ENCODE measurements around the gene TRO. TPM values are rescaled to one million over a fixed set of nuclear protein-coding genes. Genes with fewer than 3 reads are reported as not detected.

The TRO gene
- 1.2 and 2.4 TPM in 2 replicates for total RNA-seq (2011; cell fraction: chromatin; rRNA removed; ENCODE audit: low replicate concordance)
- 0.50 and 0.92 TPM in 2 replicates for total RNA-seq (2011; cell fraction: nucleolus; rRNA removed)
- total RNA-seq (2011; cell fraction: nucleoplasm; rRNA removed), result 0.44 and 0.69 TPM in 2 replicates
- total RNA-seq (2014; rRNA removed) (0.41 and 0.65 TPM in 2 replicates), total RNA-seq (2014; rRNA removed; fragmentation: Illumina TruSeq; extraction: Trizol) (0.33 and 0.45 TPM in 2 replicates), total RNA-seq (2015; rRNA removed; fragmentation: Illumina TruSeq; extraction: Trizol) (0.26 and 0.40 TPM in 2 replicates), total RNA-seq (2021) (0.74 and 1.7 TPM in 2 replicates), polyA plus RNA-seq (2011; rRNA removed) (0.18 TPM in 2 replicates), polyA plus RNA-seq (2014; fragmentation: Illumina TruSeq; extraction: Trizol) (0.73 and 1.3 TPM in 2 replicates), polyA plus RNA-seq (2014; fragmentation: Nextera tagmentation; extraction: Ambion mirVana) (1 to 10 TPM in 1 of 2 experiments, under 1 TPM in 1; 0.38 to 1.1 TPM), polyA plus RNA-seq (2014; rRNA removed) (0.63 and 0.93 TPM in 2 replicates), polyA minus RNA-seq (2011; rRNA and poly(A)+ RNA removed) (0.04 TPM in 1 of 2 replicates, not detected in the other), Bru-seq, nascent RNA (percentile 24 among the genes with signal in this experiment), BruChase-seq, experiment 1, labeled RNA remaining after a 2-hour chase (percentile 12 among the genes with signal in this experiment), BruChase-seq, experiment 2, labeled RNA remaining after a 6-hour chase (percentile 25 among the genes with signal in this experiment)
- 0.09 and 0.45 TPM in 2 replicates for polyA plus RNA-seq (2011; cell fraction: cytosol; rRNA removed)
- 0.62 and 1.5 TPM in 2 replicates for polyA plus RNA-seq (2011; cell fraction: nucleus; rRNA removed)
- polyA plus RNA-seq (2012), result 0.51 and 1.6 TPM in 2 replicates
- polyA minus RNA-seq (2011; cell fraction: cytosol; rRNA and poly(A)+ RNA removed), result not detected in 2 replicates
- 0.11 TPM in 1 of 2 replicates, not detected in the other for polyA minus RNA-seq (2011; cell fraction: nucleus; rRNA and poly(A)+ RNA removed)
- long read RNA-seq, experiment 1, result 0 reads
- long read RNA-seq, experiment 2, result 0 reads
- long read RNA-seq, experiment 3, result 0 reads

DNA sequence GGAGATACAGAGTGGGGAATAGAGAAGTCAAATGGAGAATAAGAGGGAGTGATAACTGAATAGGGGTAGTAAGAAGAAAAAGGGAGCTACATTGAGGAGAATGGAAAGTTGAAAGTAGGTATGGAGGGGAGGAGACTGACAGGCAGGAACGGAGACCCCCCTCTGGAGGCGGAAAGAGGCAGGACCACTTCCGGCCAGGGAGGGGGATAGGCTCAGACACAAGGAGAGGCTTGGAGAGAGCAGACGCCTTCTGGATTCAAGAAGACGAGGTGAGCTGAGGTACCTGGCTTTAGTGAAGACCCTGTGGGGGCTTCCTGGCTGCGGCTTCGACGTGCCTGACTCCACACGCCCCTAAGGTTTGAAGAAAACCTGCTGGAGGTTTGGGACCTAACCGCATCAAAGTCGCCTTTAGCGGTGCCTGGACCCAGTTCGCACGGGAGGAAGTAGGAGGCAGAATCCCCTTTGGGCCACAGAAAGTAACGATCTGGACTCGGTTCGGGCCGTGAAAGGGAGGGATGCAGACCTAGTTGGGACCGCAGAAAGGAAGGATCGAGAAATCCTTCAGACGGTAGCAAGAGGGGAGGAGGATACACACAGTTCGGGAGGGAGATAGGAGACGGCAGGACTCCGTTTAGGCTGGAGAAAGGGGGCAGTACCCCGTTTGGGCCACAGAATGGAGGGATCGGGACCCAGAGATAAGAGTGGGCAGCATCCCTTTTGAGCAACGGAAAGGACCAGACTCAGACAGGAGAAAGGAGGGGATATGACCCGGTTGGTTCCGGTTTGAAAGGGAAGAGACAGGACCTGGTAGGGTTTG, at the start of gene TRO:
TRO (plus strand) TSS at position 215 of the 817 bp plus-strand sequence. CDS start 1,423 bp downstream, outside the sequence.
- 0 out of 5 replicates have a peak, but pooled peaks cover 0 to 12% of the 10 kb centered on the region in 2 experiments for H3K27me3 ChIP-seq (ENCODE audit: control insufficient read depth in 2 of 2, insufficient read depth in 2 of 2, low read length in 2 of 2)
- peak within 1 kb of the TSS; percentile 55 for H3K4me2 ChIP-seq (ENCODE audit: insufficient read depth, low read length)
- H3K4me1 ChIP-seq (replicated peaks in 1 of 2; ENCODE audit: control insufficient read depth in 2 of 2, insufficient read depth in 2 of 2, low read length in 2 of 2), result no peaks in the 10 kb centered on the region; a peak in 1 of 5 replicates
- 15% methylated on average over 16 of the region's 29 CpGs for WGBS (ENCODE audit: insufficient coverage, low coverage, missing lambda C conversion rate)
- no TSS peak for BruUV-seq (replicated peaks)
- peak within 1 kb of the TSS; percentile 81 for H2AFZ ChIP-seq (ENCODE audit: low read depth, low read length)
- H3K9me3 ChIP-seq (replicated peaks; ENCODE audit: control insufficient read depth, insufficient read depth, low read depth, low read length), result no peaks in the 10 kb centered on the region
- no peak for DNase-seq (ENCODE audit: extremely low read depth in 1 of 4, low spot score in 3 of 4)
- no peak within 1 kb of the TSS for H3K9ac ChIP-seq (ENCODE audit: insufficient read depth in 1 of 2, low read depth in 2 of 2, low read length in 2 of 2)
- no peaks in the 10 kb centered on the region for H3K9me1 ChIP-seq (ENCODE audit: control insufficient read depth, insufficient read depth, low read length)
- no peaks in the 10 kb centered on the region for H3K79me2 ChIP-seq (ENCODE audit: control insufficient read depth, insufficient read depth, low read length)
- H3K4me3 ChIP-seq, result 0 out of 2 replicates have a peak within 1 kb of the TSS, but pooled peaks have one; percentile 11
- no peak for ATAC-seq
- intact Hi-C loops (cut with micrococcal nuclease), result no loop called here
- no peaks in the 10 kb centered on the region for H3K36me3 ChIP-seq (ENCODE audit: control insufficient read depth, insufficient read depth, low read length)
- CTCF ChIA-PET (ENCODE audit: low intra/inter-chr PET ratio), result no interaction called here
- no peak within 1 kb of the TSS for H3K27ac ChIP-seq (ENCODE audit: extremely low read depth, low read depth, low read length)
- H4K20me1 ChIP-seq (replicated peaks; ENCODE audit: control insufficient read depth, insufficient read depth, low read length), result no peaks in the 10 kb centered on the region
- FAIRE-seq, result no peak
- no peak for TF ChIP-seq ZNF696 (CRISPR knock-in tag; conservative IDR thresholded peaks at IDR 0.05)
- TF ChIP-seq AFF4 (CRISPR knock-in tag; IDR thresholded peaks at IDR 0.05), result no peak
- TF ChIP-seq, protein P1, sequence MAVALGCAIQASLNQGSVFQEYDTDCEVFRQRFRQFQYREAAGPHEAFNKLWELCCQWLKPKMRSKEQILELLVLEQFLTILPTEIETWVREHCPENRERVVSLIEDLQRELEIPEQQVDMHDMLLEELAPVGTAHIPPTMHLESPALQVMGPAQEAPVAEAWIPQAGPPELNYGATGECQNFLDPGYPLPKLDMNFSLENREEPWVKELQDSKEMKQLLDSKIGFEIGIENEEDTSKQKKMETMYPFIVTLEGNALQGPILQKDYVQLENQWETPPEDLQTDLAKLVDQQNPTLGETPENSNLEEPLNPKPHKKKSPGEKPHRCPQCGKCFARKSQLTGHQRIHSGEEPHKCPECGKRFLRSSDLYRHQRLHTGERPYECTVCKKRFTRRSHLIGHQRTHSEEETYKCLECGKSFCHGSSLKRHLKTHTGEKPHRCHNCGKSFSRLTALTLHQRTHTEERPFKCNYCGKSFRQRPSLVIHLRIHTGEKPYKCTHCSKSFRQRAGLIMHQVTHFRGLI (CRISPR knock-in tag; IDR thresholded peaks at IDR 0.05), result no peak
- no peak for TF ChIP-seq ARID3B (CRISPR knock-in tag; IDR thresholded peaks at IDR 0.05; ENCODE audit: borderline replicate concordance)
- TF ChIP-seq FOXK1 (CRISPR knock-in tag; IDR thresholded peaks at IDR 0.05; ENCODE audit: borderline replicate concordance), result no peak
- TF ChIP-seq ZNF766 (CRISPR knock-in tag; conservative IDR thresholded peaks at IDR 0.05), result no peak
- no peak for TF ChIP-seq LARP7 (IDR thresholded peaks at IDR 0.05)
- TF ChIP-seq ERF (CRISPR knock-in tag; IDR thresholded peaks at IDR 0.05), result no peak
- TF ChIP-seq NR1H2 (CRISPR knock-in tag; IDR thresholded peaks at IDR 0.05), result no peak
- in situ Hi-C loops (cut with MboI), result no loop called here
- POLR2A ChIA-PET, result no interaction called here

Data from K562 (cell line).